Stimulated activated CD4-positive, alpha-beta T cell treated with anti-CD3 and anti-CD28 coated beads, Interleukin-15, amount 100 ng/mL, for 1 hour (primary cell): ENCODE measurements around the gene MMP10.

Source experiments
- DNase-seq, 2 donors: peaks; one replicate each; pipeline ENCODE4 v3.0.0-alpha.2; 2020; ENCODE audit warnings: low read depth in 1 of 2, low spot score in 1 of 2

The MMP10 gene

DNA sequence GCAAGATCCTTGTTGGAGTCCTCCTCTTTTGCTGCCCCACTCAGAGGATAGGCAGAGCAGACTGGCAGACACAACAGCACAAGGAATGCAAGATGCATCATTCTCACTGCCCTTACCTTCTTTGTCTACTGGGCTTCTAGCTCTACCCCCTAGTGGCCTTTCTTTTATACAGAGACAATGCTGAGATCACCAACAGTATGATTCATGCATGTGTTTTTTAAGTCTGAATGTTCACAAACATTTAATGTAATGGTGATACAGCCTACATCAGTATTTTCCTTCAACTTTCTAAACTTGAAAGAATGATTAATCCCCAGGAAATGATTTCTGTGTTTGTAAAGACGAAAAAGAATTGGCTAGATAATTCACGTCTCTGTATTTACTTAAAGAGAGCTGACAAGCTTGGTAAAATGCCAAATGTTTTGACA lies at the start of gene MMP10:
TSS of gene MMP10 (minus strand) at position 138 of the 428 bp plus-strand sequence. CDS start at position 101, 37 bp downstream.
- DNase-seq, result no peak

DNA sequence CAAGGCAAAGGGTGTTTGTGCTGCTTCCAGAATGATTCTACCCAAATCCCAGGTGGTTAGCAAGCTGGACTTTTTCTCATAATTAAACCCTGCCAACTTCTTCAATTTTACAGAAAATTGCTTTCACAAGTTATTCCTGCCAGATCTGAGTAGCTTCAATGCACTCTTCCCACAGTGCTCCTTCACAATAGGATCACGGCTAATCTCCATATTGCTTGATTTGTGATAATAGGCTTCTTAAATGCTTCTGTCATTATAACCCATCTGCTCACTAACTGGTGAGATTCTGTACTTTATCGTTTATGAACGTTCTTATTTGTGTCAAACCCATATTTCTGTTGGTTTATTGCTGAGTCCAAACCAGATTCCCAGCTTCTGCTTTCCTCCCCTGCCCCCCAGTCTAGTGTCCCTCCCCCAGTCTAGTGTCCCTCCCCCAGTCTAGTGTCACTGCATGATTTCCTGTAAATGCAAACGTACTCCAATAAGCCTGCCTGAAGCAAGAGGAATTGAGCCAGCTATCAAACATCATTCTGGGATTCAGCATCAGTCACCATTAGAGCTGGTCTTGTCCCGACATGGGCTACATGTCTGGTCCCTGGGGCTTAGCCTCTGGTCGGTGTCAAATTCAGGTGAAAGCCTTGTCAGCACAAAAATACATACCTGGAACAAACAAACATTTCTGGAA lies 49.0 kb upstream of the MMP10 start:
- DNase-seq, result no peak

- DNase-seq, result no peak
Observed at GRCh38 chr11:102824556-102824955, 44.1 kb upstream of the MMP10 start.

DNA sequence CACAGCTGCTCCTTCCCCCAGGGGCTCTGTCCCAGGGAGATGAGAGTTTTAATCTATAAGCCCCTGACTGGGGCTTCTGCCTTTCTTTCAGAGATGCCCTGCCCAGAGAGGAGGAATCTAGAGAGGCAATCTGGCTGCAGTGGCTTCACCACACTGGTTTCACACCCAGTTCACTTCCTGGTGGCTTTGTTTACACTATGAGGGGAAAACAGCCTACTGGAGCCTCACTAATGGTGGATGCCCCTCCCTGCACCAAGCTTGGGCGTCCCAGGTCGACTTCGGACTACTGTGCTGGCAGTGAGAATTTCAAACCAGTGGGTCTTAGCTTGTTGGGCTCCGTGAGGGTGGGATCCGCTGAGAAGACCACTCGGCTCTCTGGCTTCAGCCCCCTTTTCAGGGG lies 39.1 kb upstream of the MMP10 start:
- no peak for DNase-seq

- DNase-seq, result no peak
Observed at GRCh38 chr11:102813484-102813883, 33.1 kb upstream of the MMP10 start.

- no peak for DNase-seq
Observed at GRCh38 chr11:102812188-102812587, 31.8 kb upstream of the MMP10 start.

- no peak for DNase-seq
Observed at GRCh38 chr11:102810950-102811660, 30.7 kb upstream of the MMP10 start.

DNA sequence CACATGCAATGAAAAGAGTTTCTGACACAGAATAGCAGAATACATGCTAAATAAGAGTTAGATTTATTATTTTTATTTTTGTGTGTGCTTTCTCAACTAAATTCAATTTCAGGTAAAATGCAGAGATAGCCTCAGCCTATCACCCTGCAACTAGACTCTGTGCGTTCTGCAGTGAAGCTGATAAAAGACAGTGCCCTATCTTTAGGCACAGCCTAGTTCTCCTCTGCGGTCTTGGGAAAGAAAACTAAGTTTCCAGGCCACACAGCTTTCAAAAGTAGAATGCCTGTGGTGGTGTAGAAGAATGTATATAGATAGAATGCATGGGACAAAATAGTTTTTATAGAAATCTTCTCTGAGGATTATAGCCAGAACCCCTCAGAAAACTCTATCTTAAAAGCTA lies 29.5 kb upstream of the MMP10 start:
- DNase-seq, result no peak

- no peak for DNase-seq
Observed at GRCh38 chr11:102807921-102808320, 27.5 kb upstream of the MMP10 start.

DNA sequence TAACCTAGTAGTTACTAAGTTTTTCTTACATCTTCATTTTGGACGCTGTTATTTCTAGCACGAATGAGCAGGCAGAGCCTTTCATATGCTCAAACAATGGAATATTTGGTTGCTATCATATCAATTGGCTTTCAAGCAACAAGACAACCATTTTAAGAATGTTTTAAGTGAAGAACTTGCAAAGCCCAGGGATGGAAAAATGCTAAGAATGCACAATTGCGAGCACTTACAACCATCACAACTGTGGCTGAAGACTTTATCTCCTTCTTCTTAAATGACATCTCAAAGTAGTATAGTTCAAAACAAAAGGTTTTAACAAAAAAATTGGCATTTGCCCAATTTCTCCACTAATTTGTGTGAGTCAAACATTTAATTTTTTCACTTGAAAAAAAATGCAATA lies 25.9 kb upstream of the MMP10 start:
- DNase-seq, result no peak

DNA sequence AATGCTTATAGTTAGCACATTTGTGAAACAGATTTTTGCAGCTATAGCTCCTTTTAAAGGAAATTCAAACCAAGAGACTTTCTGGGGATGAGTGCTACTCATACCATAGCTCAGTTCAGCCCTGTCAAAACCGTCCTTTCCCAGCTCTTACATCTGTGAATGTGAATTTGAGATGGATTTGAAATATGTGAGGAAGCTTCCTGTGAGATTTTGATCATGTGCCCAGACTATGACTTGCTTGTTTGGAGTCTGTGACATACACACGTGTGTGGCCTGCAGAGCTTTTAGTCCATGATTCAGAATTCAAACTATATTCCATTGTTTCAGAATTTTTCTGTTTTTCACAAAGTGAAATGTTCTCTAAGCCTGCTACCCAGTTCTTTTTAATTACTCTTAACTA lies 21.9 kb upstream of the MMP10 start:
- no peak for DNase-seq

- DNase-seq, result no peak
Observed at GRCh38 chr11:102800767-102801166, 20.3 kb upstream of the MMP10 start.

GRCh38 chr11:102799681-102800340 lies 19.4 kb upstream of the MMP10 start:
- no peak for DNase-seq

- DNase-seq, result no peak
Observed at GRCh38 chr11:102798012-102798746, 17.8 kb upstream of the MMP10 start, which contains the start of gene MMP1. MMP1 (minus strand) TSS chr11:102798160; CDS start chr11:102798092, 68 bp downstream.

- DNase-seq, result no peak
Observed at GRCh38 chr11:102794382-102794781, 14.0 kb upstream of the MMP10 start.

DNA sequence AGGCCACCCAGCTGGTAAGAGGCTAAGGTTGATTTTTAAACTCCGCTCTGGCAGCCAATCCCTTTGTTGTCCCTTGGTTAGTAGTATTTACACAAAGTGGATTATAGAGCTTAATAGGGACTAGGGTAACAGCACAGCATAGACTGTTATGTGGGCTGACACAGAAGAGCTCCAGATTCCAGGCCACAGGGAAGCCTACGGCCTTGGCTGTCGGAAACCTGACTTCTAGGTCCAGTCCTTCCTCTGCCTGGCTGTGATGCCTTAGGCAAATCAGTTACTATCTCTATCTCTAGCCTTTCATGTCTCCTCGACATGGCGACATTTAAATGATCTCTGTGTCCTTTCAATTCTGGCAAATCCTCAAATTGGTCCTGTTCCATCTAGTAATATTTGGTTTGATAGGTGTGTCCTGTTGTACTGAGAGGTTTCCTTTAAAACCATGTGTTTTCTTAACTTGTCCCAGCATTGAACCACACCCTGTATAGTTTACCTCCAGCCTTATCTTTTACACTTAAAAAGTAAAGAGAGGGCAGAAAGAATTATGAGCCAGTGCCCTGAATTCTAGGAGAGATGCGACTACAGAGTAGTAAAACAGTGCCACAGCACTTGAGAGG lies 13.4 kb upstream of the MMP10 start:
- no peak for DNase-seq

GRCh38 chr11:102792604-102793003 lies 12.2 kb upstream of the MMP10 start:
- no peak for DNase-seq

DNA sequence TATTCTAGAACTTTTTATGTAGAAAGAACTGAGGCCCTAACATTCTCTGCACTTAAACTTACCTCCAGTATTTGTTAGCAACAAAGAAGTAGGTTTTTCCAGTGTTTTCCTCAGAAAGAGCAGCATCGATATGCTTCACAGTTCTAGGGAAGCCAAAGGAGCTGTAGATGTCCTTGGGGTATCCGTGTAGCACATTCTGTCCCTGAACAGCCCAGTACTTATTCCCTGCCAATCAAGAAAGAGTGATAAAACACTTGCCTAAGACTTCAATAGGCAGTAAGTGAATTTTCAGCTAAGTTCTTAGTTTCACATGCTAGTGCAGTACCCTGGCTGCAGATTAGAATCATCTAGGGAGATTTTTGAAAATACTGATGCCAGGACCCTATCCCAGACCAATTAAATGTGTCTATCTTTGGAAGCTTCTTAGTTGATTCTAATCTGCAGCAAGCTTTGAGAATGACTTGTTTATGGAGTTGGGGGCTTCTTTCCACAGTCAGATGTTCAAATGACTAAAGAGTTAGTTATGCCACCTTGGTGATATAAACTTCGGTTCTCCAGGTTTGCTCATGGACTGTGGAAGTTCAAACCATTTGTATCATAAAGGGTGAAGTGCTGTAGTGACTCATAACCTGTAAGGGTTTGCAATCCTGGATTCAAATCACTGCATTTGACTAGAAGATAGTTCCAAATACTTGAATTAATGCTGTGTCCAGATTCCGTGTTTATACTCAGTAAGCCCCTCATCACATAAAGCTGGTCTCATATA lies 11.0 kb upstream of the MMP10 start:
- no peak for DNase-seq

GRCh38 chr11:102788334-102788995 lies 8.0 kb upstream of the MMP10 start:
- DNase-seq, result no peak

DNA sequence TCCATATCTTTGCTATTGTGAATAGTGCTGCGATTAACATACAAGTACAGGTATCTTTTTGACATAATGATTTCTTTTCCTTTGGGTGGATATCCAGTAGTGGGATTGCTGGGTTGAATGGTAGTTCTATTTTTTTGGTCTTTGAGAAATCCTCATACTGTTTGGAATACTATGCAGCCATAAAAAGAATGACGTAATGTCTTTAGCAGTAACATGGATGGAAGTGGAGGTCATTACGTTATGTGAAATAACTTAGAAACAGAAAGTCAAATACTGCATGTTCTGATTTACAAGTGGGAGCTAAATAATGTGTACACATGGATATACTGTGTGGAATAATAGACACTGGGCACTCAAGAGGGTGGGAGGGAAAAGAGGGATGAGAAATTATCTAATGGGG lies 4.0 kb upstream of the MMP10 start:
- no peak for DNase-seq
